ENCODE results near the gene ADCY3. TPM values are rescaled to one million over a fixed set of nuclear protein-coding genes. Genes with fewer than 3 reads are reported as not detected.

ADCY3 gene
- total and polyA plus RNA-seq, 9 of the 15 experiments (the other 6 are each of a cell fraction or from before 2014, with no cell fraction given), result 1.5 to 54.8 (median 26.3) TPM

DNA sequence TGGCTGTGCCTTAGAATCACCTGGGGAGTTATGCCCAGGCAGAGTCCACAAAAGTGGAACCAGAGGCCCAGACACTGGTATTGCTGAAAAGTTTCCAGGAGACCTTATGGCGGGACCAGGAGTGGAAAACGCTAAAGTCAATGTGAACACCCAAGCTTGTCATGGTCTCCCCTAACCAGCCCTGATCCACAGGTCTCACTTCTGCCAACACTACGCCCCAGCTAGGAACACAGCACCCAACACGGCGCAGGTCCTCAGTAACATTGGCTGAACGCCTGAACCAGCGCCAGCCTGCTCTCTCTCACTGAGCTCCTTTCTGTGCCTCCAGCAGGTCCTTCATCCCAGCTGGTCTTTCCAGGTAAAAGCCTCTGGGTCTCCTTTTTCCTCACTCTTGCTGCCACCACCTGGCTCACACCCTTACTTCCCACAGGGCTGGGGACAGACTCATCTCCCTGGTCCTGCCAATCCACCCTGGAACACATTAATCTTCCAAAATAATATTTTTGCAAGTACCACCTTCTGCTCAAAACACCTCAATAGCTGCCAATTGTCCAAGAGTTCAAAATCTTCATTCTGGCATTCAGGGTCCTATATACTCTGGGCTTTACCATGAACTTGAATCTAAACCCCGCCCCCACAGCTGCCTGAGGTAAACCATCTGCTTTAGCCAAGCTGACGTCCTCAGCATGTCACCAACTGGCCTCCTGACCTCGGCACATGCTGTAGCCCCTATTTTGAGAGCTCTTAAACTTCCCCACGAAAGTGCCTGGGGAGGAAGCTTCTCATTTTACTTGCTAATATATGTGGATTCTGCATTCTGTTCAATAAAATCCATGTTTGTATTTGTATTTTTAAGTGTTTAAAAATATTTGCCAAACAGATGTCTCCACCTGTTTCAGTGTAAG is 34.6 kb downstream of the ADCY3 start:
- DNase-seq (ENCODE audit: extremely low read depth in 1 of 4, low spot score in 3 of 4) (no peak), FAIRE-seq (no peak), ATAC-seq (no peak)
- Histone ChIP-seq H2AFZ (ENCODE audit: low read depth, low read length) (no peak overlapping the region), H3K9me3 (replicated peaks; ENCODE audit: control insufficient read depth, insufficient read depth, low read depth, low read length) (no peaks in the 10 kb centered on the region), H3K4me1 (replicated peaks in 1 of 2; ENCODE audit: control insufficient read depth in 2 of 2, insufficient read depth in 2 of 2, low read length in 2 of 2) (peaks cover 3 to 7% of the 10 kb centered on the region in 2 experiments; a peak in 3 of 5 replicates), H3K27ac (ENCODE audit: extremely low read depth, low read depth, low read length) (no peak overlapping the region), H3K9me1 (ENCODE audit: control insufficient read depth, insufficient read depth, low read length) (no peaks in the 10 kb centered on the region), H3K27me3 (ENCODE audit: control insufficient read depth in 2 of 2, insufficient read depth in 2 of 2, low read length in 2 of 2) (no peaks in the 10 kb centered on the region), H3K4me3 (no peak overlapping the region), H3K4me2 (ENCODE audit: insufficient read depth, low read length) (no peak overlapping the region), H3K79me2 (ENCODE audit: control insufficient read depth, insufficient read depth, low read length) (peaks cover 3% of the 10 kb centered on the region; the same call in 1 of the 3 replicates), H4K20me1 (replicated peaks; ENCODE audit: control insufficient read depth, insufficient read depth, low read length) (peaks cover 5% of the 10 kb centered on the region; the same call in 1 of the 2 replicates), H3K9ac (ENCODE audit: insufficient read depth in 1 of 2, low read depth in 2 of 2, low read length in 2 of 2) (no peak overlapping the region), H3K36me3 (ENCODE audit: control insufficient read depth, insufficient read depth, low read length) (peaks cover 15% of the 10 kb centered on the region; the same call in 2 of the 3 replicates)
- ChIA-PET POLR2A (no interaction called here), CTCF (ENCODE audit: low intra/inter-chr PET ratio) (no interaction called here)
- 83% methylated on average over 10 of the region's 11 CpGs for WGBS (ENCODE audit: insufficient coverage, low coverage, missing lambda C conversion rate)
- in situ Hi-C loops (cut with MboI) (no loop called here), intact Hi-C loops (cut with micrococcal nuclease) (no loop called here)
- BruUV-seq (replicated peaks), result no TSS peak
- TF ChIP-seq GATA2 (CRISPR knock-in tag; IDR thresholded peaks at IDR 0.05), result no peak
- TF ChIP-seq SP1 (CRISPR knock-in tag; IDR thresholded peaks at IDR 0.05), result no peak
- no peak for TF ChIP-seq BRF1 (IDR thresholded peaks at IDR 0.05; ENCODE audit: borderline replicate concordance, extremely low read depth, insufficient read length)
- TF ChIP-seq FOXK2 (conservative IDR thresholded peaks at IDR 0.05 in 1 of 2, IDR thresholded peaks at IDR 0.05 in 1 of 2; ENCODE audit: low read depth in 2 of 2), result no peak
- TF ChIP-seq ZZZ3 (IDR thresholded peaks at IDR 0.05), result no peak
- no peak for TF ChIP-seq SMARCE1 (IDR thresholded peaks at IDR 0.05)
- TF ChIP-seq CREB1 (IDR thresholded peaks at IDR 0.05), result no peak
- TF ChIP-seq CREB1 (CRISPR knock-in tag; IDR thresholded peaks at IDR 0.05), result no peak
- no peak for TF ChIP-seq ZNF511 (CRISPR knock-in tag; IDR thresholded peaks at IDR 0.05)
- TF ChIP-seq ZNF143 (CRISPR knock-in tag; IDR thresholded peaks at IDR 0.05), result no peak
- TF ChIP-seq, protein P1, sequence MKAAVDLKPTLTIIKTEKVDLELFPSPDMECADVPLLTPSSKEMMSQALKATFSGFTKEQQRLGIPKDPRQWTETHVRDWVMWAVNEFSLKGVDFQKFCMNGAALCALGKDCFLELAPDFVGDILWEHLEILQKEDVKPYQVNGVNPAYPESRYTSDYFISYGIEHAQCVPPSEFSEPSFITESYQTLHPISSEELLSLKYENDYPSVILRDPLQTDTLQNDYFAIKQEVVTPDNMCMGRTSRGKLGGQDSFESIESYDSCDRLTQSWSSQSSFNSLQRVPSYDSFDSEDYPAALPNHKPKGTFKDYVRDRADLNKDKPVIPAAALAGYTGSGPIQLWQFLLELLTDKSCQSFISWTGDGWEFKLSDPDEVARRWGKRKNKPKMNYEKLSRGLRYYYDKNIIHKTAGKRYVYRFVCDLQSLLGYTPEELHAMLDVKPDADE (conservative IDR thresholded peaks at IDR 0.05; ENCODE audit: control insufficient read depth, low read depth, low read length), result no peak
- TF ChIP-seq SRSF1 (IDR thresholded peaks at IDR 0.05; ENCODE audit: low read depth, low read length), result no peak
- no peak for TF ChIP-seq TGIF2 (CRISPR knock-in tag; IDR thresholded peaks at IDR 0.05)
- no peak for TF ChIP-seq EWSR1 (IDR thresholded peaks at IDR 0.05; ENCODE audit: borderline replicate concordance, low read depth, partially characterized antibody)
- TF ChIP-seq KAT2B (IDR thresholded peaks at IDR 0.05; ENCODE audit: low read depth, low read length), result no peak
- no peak for TF ChIP-seq PCBP2 (IDR thresholded peaks at IDR 0.05; ENCODE audit: low read depth, low read length, poor library complexity, severe bottlenecking)
- no peak for TF ChIP-seq CLOCK (CRISPR knock-in tag; IDR thresholded peaks at IDR 0.05; ENCODE audit: borderline replicate concordance)
- TF ChIP-seq NFXL1 (CRISPR knock-in tag; IDR thresholded peaks at IDR 0.05), result no peak
